ENCODE results near the gene NUP210L.
"Not testable (repeated sequence)": the region's sequence is repeated elsewhere in the genome, so short reads cannot be mapped to it uniquely, and the experiment has no call there.

The NUP210L gene

DNA sequence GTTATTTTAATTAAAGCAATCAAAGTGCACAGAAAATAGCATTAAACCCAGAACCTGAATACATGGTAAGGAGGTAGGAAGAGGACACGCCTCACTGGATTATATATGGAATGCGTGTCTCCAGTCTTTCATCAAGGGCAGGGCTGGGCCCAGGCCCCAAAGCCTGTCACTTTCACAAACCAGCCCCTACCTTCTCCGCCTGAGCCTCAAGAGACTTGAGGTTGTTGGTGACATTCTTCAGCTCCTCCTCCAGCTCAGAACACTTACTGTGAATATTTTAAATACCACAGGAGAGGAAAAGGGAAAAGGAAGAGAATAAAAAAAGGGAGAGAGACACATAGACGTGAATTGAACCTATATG is 16.3 kb upstream of the NUP210L start:
- no peak for DNase-seq (ENCODE audit: extremely low spot score, insufficient read length, low read depth)
- no peak for FAIRE-seq

DNA sequence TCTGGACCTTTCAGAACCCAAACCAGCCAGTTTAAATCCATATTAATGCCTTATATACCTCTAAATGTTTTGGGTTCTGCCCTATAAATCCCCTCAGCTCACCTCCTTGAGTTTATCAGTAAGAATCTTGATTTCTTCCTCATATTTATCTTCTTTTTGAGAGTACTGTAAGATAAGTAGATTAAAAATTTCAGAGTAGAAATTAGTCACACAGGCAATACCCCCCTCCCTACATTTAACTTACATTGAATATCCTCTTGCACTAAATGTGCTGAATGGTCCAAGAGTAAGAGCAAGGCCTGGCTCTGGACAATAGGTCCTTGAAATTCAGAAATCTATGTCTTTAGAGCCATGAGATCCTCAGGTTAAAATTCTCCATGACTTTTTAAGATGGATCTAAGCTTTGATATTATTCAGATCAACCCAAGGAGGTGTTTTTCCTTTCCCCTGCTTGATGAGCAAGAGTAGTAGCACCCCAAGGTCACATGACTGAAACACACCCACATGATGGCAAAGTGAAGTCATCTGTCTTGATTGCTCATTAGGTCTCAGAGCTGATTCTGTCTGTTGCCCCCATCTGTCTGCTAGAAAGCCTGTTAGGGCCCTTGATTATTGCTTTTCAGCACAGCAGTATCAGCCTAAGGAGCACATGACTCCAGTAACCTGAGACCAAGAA is 15.8 kb upstream of the NUP210L start:
- no peak for DNase-seq (ENCODE audit: extremely low spot score, insufficient read length, low read depth)
- peak; percentile 66 for FAIRE-seq

DNA sequence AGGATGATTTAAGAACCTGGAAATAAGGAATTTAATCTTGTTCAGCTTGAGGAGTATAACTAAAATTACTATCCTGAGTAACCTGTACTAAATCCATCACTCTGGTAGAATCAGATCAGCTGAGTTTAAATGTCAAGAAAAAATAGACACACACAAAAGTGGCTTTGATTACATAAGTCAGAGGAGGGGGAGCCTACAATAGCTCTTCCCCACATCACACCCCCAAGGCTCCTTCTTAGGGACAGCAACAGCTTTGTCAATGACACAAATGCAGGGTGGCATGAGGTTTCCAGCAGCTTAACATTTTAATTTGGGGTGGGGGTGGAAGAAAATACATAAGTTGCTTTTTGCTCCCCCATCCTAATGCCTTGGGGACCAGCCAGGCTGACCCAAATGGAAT is 12.6 kb upstream of the NUP210L start:
- FAIRE-seq (no peak), DNase-seq (ENCODE audit: extremely low spot score, insufficient read length, low read depth) (no peak)

DNA sequence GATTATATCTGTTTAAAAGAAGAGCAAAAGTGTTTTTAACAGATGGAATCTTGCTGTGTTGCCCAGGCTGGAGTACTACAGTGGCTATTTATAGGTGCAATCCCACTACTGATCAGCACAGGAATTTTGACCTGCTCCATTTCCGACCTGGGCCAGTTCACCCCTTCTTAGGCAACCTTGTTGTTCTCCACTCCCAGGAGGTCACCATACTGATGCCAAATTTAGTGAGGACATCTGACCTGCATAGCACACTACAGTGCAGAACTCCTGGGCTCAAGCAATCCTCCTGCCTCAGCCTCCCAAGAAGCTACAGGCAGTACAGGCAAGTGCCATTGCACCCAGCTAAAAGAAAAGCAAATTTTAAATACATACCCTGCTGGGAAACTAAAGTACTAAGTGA is 11.3 kb upstream of the NUP210L start:
- FAIRE-seq, result no peak
- no peak for DNase-seq (ENCODE audit: extremely low spot score, insufficient read length, low read depth)

DNA sequence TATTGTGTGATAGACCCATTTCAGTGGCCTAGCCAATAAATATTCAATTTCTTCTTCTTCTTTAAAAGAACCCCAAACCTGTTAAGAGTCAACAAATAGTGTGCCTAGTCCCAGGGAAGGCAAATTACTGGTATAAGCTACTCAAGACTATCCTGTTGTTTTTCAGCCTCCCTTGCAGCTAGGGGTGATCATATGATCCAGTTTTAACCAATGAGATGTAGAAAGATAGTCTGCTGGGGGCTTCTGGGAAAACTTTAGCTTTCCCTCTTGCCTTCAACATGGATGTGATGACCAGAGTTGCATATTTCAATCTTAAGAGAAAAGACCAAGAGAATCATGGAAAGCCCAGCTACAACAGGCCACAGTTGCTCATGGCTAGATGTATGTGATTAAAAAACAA is 4.7 kb upstream of the NUP210L start:
- no peak for FAIRE-seq
- no peak for DNase-seq (ENCODE audit: extremely low spot score, insufficient read length, low read depth)

DNA sequence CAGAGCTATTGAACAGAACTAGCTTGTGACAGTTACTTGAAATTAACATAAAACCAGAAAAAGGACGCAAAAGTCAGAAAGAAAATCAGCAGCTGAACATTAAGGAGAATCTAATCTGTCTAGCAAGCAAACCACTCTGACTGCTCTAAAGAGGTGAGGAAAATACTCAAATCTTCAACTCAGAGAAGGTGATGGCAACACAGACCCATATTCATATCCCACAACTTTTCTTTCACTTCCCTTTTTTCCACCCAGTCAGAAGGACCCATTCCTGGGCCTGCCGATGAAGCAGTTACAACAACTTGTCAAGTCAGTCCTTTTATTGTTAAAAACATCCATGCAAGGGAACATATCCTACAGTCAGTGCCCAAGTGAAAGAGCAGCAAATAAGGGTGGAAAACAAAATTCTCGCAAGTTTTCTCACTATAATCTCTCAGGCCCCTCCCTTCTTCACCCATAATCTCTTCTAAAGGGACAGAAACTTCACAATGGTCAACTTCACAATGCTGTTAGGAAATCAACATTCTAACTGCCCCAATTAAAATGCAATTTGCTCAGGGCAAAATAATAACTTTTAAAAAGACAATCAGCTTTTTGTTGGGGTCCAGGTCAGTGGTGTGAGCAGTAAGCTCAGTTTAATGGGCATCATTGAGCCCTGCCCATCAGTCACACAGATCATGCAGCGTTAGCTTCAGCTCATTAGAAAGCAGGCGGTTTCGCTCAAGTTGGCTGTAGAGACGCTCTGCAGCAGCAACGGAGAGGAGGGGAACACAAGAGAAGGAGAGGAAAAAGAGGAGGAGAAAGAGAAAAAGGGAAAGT is 3.6 kb upstream of the NUP210L start:
- FAIRE-seq, result no peak

DNA sequence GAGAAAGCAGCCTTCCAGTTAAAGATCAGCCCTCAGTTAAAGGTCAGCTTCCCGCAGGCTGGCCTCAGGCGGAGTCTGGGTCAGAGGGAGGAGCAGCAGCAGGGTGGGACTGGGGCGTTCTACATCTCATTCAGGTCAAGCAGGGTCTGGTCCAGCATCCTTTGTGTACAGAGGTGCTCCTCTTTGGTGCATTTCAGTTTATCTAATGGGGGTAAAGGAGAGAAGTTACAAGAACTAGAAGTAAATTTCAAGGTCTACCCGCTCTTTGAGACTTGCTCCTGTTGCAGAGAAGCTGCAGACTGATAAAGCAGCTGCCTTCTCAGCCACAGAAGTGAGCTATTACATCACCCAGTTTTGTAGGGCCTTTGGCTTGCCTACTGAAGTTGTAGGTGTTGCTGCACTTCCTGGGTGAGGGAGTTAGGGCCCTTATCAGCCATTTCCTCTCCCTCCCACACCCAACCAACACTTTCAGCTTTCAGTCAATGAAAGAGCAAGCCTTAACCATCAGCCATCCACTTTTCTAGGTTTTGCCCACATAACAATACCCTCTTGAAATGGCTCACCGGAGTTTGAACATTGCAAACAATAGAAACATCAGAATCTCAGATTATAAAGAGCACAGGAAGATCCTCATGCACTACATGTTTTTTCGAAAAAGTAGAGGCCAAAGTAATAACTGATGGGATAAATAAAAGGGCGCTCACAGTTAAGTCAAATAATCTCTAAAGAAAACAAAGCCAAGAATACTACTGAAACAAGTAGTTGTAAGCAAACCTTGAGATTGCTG is 2.8 kb upstream of the NUP210L start:
- peak; percentile 47 for DNase-seq (ENCODE audit: extremely low spot score, insufficient read length, low read depth)
- FAIRE-seq, result peak; percentile 80

More for the DNA sequence above, 3.6 kb upstream of the NUP210L start:
- no peak for DNase-seq (ENCODE audit: extremely low spot score, insufficient read length, low read depth)

DNA sequence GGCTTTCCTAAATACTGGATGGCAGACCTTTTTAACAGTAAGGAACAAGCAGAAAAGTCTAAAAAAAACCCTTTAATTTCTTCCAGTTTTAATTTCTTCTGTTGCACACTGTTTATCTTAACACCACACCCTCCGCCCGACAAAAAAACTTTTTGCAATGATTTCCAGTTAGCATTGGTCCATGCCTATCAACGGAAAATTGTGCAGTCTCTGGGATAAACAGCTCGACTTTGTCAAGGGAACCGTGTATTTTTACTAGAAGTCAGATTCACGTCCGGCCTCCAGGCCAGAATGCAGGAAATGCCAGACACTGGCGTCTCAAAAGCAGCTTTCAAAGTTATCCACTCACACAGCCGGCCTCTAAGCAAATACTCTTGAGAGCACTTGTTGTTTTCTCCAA is 378 bp upstream of the NUP210L start:
- FAIRE-seq (no peak), DNase-seq (ENCODE audit: extremely low spot score, insufficient read length, low read depth) (no peak)

DNA sequence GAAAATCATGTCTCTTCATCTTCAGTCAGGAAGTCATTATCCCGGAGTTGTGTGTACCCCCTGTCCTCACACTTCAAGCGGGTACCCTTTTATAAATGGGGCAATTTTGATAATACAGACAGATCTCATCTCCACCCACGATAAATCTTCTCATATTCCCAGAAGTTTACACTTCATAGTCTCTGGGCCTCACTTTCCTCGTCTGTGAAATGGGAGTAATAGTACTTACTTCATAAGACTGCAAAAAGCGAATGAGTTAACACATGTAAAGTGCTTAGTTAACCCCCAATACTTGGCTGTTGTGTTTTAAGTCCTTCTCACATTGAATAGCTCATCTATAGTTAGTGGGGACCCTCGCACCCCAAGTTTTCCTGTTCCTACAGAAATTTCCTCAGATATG is 820 bp downstream of the NUP210L start:
- DNase-seq (ENCODE audit: extremely low spot score, insufficient read length, low read depth), result no peak
- FAIRE-seq, result no peak

DNA sequence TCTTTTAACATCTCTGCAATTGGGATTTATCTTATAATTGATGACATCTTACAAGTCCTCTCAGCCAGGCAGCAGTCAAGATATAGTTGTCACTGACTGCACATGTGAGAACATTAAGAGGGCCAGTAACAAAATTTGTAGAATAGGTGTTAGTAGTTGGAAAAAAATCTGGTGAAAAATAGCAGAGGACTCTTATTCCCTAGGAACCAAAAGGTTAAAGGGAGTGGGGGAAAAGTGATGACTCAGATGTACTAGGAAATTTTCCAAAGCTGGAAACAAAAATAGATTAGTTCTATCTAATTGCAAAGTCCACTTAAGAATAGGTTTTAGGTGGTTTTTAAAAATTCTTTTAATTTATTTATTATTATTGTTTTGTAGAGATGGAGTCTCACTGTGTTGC is 3.6 kb downstream of the NUP210L start:
- DNase-seq (ENCODE audit: extremely low spot score, insufficient read length, low read depth) (no peak), FAIRE-seq (no peak)

DNA sequence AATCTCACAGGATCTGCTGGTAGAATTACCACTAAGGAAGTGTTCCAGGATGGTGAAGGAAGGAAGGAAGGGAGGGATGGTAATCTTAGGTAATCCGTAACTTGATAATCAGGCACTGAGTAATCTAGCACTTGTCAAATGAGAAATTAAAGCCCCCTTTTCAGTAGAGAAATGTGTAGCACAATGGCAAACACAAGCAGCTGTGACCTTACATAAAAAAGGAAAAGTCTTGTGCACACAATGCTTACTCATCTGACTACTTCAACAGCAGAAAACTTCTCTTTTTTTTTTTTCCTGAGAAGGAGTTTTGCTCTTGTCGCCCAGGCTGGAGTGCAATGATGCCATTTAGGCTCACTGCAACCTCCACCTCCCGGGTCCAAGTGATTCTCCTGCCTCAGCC is 6.1 kb downstream of the NUP210L start:
- no peak for DNase-seq (ENCODE audit: extremely low spot score, insufficient read length, low read depth)
- FAIRE-seq, result peak; percentile 26

DNA sequence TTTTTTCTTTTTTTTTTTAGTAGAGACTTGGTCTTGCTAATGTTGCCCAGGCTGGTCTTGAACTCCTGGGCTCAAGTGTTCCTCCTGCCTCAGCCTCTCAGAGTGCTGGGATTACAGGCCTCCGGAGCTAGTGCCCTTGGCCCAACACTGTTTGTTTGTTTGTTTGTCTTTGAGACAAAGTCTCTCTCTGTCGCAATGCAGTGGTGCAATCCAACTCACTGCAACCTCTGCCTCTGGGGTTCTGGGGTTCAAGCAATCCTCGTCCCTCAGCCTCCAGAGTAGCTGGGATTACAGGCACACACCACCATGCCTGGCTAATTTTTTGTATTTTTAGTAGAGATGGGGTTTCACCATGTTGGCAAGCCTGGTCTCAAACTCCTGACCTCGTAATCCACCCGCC is 7.4 kb downstream of the NUP210L start:
- FAIRE-seq, result not testable (repeated sequence)

DNA sequence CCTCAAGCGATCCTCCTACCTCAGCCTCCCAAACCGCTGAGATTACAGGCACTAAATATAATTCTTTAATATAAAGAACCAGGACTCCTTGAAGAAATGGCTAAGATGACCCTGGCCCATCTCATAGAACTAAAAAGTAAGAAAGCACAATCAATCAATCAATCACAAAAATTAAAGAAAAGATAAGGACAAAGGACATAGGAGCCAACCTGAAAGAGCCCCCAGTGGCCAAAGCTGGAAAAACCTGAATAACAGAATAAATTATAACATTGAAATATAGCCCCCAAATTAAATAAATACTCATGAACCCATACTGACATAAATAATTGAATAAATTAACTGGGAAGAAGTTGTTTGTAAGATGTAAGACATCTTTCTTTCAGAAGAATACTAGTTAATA is 8.9 kb downstream of the NUP210L start:
- FAIRE-seq (no peak), DNase-seq (ENCODE audit: extremely low spot score, insufficient read length, low read depth) (no peak)

More for the DNA sequence above, 7.4 kb downstream of the NUP210L start:
- DNase-seq (ENCODE audit: extremely low spot score, insufficient read length, low read depth), result not testable (repeated sequence)

DNA sequence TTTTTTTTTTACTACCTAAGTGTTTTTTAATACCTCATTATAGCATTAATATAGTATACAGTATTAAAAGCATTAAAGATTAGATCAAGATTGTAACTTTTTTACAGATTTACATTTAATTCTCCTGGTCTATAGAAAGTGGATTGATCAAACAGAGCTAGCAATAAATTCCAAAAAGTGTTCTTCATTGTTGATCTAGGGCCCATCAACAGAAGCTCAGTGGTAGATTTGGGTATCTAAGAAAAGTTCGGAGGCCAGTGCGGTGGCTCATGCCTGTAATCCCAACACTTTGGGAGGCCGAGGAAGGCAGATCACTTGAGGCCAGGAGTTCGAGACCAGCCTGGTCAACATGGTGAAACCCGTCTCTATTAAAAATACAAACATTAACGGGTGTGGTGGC is 12.5 kb downstream of the NUP210L start:
- DNase-seq (ENCODE audit: extremely low spot score, insufficient read length, low read depth) (no peak), FAIRE-seq (no peak)

DNA sequence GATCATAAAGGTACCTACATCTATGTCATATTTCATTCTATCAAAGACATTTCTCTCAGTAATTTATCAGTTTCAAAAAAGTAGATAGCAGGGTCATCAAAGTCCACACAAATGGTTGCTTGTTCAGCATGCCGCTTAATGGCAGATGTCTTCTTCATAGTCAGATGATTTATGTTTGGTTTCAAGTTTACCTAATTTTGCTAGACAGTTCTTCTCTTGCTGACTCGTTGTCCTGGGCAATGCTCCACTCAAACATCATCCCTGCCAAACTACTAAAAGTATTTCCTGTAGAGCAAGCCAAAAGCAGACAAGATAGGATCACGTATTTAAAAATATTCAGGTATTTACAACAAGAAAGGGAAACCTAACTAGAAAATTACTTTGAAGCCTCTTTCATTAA is 13.6 kb downstream of the NUP210L start:
- DNase-seq (ENCODE audit: extremely low spot score, insufficient read length, low read depth) (no peak), FAIRE-seq (no peak)

DNA sequence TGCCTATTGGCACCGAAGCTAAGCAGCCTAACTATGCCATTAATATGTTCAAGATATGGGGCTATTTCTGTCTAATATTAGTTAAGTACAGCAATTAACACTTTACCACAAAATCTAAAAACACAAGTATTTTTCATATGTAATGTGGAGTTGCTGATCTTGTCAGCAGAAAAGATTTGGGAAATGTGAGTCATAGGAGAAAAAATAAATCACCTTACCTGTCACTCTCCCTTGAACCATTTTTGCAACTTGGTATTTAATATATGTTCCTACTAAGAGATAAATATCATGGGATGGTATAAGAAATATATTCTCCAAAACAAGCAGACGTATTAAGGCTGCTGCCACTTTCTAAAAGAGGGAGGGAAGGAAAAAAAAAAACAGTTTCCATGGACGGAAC is 17.0 kb downstream of the NUP210L start:
- DNase-seq (ENCODE audit: extremely low spot score, insufficient read length, low read depth), result no peak
- FAIRE-seq, result no peak

DNA sequence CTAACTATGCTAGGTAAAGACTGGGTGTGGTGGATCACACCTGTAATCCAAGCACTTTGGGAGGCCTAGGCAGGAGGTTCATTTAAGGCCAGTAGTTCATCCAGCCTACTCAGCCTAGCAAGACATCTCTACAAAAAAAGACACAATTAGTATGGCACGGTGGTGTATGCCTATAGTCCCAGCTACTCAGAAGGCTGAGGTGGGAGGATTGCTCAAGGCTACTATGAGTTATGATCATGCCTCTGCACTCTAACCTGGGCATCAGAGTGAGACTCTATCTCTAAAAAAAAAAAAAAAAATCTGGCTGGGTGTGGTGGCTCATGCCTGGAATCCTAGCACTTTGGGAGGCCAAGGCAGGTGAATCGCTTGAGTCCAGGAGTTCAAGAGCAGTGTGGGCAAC is 21.6 kb downstream of the NUP210L start:
- FAIRE-seq, result no peak

DNA sequence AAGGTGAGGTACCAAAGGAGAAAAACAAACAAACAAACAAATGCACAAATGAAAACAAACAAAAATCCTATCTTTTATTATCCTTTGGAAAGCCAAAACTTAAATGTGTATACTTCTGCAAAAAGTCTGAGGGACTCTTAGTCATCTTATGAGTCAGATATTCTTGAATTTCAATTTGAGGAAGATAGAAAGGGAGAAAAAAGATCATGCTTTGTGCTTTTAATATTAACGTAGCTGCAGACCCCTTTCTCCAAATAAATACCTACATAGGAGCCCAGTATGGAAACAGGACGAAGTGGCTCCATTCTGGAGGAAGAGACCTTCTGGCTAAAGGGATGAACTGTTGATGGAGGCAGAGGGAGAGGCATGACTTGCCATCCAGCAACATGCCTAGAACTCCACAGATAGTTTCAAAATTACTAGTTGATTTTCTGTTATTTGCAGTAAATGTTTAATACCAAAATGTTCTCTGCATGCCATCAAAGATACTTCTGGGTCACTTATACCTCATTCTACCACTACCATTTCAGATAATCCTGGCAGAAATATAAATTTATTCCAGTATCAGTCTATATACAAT is 25.4 kb downstream of the NUP210L start:
- DNase-seq (ENCODE audit: extremely low spot score, insufficient read length, low read depth) (no peak), FAIRE-seq (peak; percentile 39)

More for the DNA sequence above, 21.6 kb downstream of the NUP210L start:
- DNase-seq (ENCODE audit: extremely low spot score, insufficient read length, low read depth), result no peak

DNA sequence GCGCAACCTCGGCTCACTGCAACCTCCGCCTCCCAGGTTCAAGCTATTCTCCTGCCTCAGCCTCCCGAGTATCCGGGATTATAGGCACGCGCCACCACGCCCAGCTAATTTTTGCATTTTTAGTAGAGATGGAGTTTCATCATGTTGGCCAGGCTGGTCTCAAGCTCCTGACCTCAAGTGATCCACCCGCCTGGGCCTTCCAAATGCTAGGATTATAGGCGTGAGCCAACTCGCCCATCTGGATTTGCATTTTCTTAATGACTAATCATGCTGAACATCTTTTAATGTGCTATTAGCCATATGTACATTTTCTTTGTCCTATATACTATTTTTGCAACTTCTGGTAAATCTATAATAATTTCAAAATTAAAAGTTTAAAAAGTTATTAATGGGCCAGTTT is 31.7 kb downstream of the NUP210L start:
- not testable (repeated sequence) for FAIRE-seq; DNase-seq (ENCODE audit: extremely low spot score, insufficient read length, low read depth)

DNA sequence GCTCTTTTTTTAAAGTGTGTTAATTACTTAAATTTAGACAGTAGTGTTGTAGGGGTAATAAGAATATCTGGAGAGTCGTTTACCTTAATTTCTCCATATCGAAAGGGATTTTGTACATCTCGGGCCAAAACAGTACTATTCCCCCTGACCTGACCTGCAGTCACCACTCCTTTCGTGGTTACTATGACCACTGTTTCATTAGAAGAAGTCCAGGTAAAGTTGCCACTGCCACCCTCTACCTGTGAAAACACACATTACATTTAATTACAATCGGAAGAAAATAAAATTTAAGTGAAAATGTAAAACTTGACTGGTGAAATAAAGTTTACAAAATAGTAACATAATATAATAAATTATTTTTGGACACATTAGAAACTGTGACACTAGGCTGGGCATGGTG is 37.2 kb downstream of the NUP210L start:
- DNase-seq (ENCODE audit: extremely low spot score, insufficient read length, low read depth), result no peak

More for the DNA sequence above, 37.2 kb downstream of the NUP210L start:
- FAIRE-seq, result no peak
